Non-pigmented ciliary epithelial cell (primary cell): ENCODE measurements around the gene C10orf53.
"Not testable (repeated sequence)": the region's sequence is repeated elsewhere in the genome, so short reads cannot be mapped to it uniquely, and the experiment has no call there.

ENCODE experiments used
- DNase-seq: peaks from one replicate; pipeline ENCODE4 v3.0.0-alpha.2; 2010; ENCODE audit warnings: low read depth

C10orf53 gene

DNA sequence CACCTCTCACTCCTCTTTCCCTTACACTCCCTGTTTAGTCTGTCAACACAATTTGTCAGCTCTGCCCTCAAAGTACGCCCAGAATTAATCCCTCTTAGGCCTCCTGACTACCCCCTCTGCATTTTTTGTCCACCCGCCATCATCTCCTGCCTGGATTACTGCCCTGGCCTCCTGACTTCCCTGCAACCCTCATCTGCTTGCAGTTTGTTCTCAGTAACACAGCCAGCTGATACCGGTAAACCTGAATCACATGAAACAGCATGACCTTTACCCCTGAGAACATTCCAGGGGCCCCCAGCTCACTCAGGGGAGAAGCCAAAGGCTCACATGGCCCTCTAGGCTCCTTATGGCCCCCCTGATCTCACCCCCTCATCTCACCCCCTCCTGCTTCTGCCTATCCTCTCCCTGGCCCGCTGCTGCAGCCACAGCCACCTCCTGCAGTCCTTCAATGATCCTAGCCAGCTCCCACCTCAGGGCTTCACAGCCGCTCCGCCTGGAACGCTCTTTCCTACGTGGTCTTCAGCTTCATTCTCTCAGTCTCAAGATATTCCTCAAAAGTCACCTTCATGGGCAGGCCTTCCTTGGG, 8.9 kb downstream of the C10orf53 start:
- DNase-seq = no peak

DNA sequence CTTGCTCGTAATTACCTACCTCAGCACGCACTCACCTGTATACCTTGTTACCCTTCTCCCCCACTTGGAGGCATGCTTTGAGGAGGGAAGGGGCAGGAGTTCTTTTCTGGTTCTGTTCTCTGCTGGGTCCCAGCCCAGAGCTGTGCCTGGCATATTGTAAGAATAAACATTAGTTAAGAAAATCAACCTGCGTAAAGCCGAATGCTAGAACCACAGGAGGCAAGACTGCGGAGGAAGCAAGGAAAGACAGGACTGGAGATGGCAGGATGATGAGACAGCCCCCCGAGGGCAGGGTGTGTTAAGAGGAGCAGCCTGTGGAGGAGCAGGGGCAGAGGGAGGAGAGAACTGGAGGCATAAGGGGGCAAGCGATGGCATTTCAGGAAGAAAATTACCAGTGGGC, 9.5 kb downstream of the C10orf53 start:
- DNase-seq = no peak

DNA sequence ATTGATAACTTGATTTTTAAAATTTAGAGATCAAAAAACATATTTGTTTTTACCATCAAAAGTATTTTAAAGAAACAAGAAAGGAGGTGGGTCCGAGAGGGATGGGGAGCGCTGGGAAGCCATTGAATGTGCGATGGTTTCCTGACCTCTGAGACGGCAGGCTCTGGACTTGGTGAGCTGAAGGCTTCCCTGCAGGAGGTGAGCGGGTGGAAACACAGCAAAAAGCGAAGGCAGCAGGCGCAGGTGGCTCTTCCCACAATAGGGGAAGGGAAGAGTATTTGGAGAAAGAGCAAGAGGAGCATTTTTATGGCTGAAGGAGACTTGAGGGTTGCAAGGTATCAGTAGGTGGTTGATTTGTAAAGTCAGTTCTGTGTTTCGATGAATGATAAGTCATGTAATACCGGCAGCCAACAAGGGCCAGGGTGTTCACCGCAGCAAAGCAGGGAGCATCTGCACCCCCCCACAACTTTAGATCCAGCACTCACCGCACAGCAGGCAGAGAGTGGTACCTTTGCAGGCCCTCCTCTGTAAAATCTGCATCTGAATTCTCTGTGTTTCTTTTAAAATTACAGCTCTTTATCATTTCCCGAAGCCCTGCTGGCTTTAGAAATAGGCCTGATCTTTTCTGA, 10.5 kb downstream of the C10orf53 start:
- DNase-seq = no peak

DNA sequence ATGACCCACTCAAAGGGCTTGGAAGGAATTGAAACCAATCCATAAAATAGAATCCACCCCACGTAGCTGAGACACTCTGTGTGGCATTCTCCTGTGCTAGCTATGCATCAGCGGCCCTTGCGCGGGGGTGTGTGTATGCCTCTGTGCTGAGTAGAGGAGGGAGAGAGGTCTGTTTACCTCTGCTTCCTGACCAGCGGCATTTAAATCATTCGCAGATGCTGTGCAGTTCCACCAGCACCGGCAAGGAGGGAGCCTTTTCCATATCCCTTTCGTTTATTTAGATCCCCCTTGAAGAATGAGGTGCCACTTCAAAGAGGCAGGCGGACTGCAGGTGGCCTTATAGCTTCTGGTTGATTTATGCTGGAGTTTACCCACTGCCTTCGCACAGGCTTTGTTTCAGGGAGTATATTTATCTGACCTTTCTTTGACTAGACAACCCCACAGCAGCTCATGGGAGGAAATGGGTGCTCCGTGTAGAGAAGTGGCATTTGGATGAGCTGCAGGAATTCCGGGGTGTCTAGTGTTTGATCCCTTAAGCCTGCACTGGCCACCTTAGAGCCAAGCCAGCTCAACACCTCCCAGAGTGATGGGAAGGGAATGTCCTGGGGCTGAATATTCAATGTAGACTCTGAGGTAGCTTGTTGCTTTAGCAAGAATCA, 11.4 kb downstream of the C10orf53 start:
- DNase-seq = no peak

DNA sequence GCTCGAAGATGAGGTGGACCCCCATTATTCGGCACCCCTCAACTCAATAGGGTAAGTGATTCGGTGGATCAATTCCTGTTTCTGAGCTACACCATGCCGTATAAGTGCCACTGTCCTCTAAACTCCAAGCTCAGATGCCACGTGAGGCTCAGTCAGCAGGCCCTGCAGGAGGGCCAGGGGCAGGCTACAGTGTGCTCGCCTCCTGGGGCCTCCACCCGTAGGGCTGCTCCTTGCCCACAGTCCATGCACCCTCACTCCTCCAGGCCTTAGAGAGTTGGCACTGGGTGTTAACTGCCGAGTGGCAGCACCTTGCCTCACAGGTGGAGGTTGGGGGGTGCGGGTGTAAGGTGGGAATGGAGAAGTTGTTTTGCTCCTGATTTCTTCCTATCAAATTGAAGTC, 12.1 kb downstream of the C10orf53 start:
- DNase-seq = no peak

DNA sequence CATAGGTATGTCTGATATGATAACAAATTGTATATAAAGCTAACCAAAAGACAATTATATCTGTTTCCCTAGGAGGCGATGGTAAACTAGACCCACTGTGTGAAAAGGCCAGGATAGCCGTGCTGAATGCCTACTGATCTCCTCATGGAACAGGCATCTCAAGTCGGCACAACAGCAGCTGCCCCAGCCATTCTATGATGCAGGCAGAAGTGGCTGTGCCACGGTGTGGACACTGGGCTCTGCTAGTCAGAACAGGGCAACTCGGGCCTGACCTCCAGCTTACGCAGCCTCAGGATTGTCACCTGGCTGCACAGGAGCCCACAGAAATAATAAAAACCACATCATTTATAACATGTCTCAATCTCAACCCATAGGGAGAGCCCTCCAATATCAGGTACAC, 15.0 kb downstream of the C10orf53 start:
- DNase-seq = no peak

DNA sequence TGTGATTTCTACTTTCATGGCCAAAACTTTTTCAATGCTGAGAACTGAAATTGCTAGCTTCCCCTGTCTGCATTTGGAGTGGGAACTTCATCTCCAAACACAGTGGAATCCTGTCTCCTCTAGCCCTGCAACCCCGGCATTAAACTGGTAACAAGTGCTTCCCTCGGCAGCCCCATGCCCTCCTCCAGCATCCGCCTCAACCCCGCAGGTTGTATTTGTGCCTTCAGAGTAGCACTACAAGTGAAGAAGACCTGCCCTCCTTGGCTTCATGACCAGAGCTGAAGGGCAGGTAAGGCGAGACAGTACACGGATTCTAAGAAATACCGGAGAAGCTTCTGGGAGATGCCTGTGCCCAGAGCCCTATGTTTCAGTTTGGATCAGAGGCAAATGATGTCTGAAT, 16.9 kb downstream of the C10orf53 start:
- DNase-seq = no peak

DNA sequence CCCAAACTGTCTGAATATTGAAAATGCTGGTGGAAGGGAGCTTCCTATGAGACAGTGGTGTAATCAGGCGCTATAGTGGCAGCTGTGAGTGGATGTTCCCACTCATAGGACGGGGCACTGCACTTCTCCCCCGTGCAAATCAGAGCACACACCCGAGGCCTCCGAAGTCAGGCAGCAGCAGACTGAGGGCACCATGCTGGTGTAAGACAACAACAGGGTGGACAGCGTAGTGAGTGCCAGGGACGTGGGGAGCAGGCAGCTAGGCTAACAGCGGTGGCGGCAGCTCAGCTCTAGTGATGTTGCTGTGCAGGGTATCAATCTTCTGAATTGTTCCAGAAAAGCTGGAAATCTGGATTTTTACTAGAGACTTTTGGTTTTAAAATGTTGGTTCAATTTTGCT, 19.2 kb downstream of the C10orf53 start:
- no peak for DNase-seq

DNA sequence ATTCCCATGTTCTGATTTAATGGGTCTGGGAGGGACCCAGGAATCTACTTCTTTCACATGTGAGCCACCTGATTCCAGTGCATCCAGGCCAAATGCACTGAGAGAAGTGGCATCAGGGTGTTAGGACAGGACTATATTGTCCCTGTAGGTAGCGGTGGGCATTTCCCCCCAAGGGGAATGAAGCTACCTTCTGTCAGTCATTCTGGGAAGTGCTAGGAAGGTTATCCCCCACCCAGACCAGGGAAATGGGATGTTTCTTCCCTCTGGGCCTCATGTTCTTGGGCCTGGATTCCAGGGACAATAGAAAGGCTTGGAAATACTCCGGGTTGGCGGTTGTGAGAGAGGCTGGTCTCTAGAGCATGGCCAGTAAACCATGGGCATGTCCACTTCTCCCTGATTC, 20.8 kb downstream of the C10orf53 start:
- no peak for DNase-seq

DNA sequence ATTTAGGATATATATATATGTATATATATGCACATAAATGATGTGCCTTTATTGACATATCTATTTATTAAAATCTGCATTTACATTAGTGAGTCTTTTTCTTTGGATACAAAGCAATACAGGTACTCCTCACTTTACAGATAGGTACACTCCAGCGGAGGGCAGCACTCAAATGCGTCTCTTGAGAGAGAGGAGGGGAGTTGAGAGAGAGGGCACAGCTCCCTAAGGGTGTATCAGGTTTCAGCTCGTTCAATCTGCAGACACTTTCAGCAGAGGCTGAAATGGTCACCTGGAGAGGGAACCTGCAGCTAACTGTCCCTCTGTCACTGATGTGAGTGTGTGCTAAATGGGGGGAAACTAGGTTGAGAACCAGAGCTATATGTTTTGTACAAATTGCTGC, 21.5 kb downstream of the C10orf53 start:
- DNase-seq = no peak

DNA sequence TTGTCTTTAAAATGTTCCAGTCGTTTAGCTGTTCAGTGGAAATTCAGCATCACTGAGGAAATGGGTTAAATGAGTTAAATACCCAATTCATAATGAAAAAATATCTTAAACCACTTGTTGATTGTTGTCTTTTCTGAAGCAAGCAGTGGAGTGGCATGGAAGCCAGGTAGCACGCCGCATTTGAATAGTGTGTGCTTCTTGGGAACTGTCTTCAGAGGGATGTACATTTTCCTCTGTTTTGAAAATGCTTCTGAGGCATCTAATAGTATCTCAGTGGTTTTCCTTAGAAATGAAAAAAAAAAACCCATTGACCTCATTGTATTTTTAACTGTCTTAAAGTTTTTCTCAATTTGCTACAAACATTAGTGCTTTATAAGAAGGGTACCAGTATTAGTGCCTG, 28.1 kb downstream of the C10orf53 start:
- no peak for DNase-seq

DNA sequence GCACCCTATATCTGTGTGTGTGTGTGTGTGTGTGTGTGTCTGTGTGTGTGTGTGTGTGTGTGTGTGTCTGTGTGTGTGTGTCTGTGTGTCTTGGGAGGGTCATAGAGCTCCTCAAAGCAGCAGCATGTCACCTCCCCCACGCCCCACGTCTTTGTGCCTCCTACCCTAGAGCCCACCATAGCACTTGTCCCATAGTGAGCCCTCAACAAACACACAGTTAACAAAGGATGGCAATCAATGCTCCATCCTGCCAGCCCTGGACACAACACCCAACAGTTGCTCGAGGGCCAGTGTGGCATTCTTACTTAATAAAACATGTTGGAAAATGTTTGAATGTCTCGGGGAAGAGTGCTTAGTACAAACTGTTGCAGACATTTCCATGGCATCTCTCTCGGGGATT, 30.5 kb downstream of the C10orf53 start:
- no peak for DNase-seq

DNA sequence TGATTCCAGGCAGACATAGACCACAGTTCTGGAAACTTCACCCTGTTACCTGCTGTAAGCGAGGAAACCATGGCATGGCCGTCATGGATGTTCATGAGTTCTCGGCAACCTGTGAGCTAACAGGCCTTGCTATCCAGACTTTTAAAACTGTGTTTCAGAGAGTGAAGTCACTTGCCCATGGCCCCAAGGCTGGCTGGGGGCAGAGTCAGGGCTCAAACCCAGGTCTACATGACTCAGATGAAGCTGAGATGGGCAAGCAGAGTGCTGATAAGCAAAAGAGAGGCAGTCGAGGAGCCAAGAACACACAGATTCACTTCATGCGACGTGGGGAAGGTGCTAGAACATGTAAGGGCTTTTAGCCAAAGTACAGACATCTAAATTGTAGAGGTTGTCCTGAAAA, 31.5 kb downstream of the C10orf53 start:
- DNase-seq = no peak

DNA sequence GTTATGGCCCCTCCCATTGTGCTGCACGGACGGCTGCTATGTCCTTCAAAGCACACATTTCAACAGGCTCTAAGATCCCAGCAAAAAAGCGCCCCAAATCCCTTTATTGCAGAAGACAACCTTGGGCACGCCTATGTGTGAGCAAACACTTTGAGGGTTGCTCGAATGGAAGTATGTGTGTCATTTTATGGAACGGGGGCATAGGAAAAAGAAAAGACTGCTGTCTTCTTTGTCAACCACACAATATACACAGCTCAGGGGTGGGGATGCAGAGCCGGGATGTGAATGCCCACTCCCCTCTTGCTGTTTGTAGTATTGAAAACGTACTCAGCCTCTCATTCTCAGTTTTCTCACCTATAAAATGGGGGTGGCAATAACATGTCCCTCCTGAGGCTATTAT, 32.0 kb downstream of the C10orf53 start:
- DNase-seq = no peak

DNA sequence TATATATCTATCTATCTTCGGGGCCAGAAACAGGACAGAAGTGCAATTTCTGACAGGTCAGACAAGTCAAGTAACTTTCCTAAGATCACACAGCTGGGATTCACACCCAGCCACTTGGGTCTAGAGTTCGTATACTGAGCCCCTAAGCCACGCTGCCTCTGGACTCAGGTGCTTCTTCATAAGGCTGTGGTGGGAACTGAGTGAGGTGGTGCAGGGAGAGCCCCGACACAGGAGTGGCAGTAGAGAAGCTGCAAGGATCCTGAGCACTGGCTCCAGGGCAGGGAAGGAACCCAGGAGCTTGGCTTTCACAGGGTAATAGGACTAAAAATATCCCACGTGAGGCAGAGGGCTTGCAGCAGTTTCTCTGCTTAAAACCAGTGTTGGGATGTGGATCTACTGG, 33.8 kb downstream of the C10orf53 start:
- DNase-seq = no peak

DNA sequence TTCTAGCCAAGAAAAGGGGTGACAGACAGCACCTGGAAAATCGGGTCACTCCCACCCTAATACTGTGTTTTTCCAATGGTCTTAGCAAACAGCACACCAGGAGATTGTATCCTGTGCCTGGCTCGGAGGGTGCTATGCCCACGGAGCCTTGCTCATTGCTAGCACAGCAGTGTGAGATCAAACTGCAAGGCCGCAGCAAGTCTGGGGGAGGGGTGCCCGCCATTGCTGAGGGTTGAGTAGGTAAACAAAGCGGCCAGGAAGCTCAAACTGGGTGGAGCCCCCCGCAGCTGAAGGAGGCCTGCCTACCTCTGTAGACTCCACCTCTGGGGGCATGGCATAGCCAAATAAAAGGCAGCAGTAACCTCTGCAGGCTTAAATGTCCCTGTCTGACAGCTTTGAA, 35.7 kb downstream of the C10orf53 start:
- not testable (repeated sequence) for DNase-seq

DNA sequence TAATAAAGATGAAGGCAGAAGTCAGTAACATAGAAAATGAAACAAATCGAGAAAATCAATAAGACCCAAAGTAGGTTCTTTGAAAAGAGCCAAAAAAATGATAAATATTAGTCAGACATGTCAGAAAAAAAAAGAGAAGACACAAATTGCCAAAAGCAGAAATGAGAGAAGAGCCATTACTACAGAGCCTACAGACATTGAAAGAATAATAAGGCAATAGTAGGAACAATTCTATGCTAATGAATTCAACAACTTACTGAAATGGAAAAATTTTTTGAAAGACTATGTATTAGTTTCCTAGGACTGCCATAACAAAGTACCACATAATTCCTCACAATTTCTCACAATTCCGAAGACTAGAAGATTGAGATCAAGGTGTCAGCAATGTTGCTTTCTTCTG, 47.1 kb downstream of the C10orf53 start:
- no peak for DNase-seq

DNA sequence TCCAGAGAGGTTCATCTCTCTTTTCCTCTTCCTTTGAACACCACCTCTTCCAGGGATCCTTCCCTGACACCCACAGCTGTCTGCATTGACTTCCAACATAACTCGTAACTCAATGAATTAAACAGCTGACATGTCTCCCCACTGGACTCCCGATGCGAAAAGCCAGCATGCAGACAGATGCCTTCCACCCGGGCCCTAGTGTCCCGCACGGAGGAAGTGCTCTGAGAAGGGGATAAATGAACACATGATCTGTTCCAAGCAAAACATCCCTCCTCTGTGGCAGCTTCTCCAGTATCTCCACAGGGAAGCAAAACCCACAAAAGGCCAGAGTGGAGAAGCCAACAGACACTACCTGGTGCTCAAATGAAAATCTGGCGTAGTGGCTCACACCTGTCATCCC, 54.4 kb downstream of the C10orf53 start:
- DNase-seq = no peak

DNA sequence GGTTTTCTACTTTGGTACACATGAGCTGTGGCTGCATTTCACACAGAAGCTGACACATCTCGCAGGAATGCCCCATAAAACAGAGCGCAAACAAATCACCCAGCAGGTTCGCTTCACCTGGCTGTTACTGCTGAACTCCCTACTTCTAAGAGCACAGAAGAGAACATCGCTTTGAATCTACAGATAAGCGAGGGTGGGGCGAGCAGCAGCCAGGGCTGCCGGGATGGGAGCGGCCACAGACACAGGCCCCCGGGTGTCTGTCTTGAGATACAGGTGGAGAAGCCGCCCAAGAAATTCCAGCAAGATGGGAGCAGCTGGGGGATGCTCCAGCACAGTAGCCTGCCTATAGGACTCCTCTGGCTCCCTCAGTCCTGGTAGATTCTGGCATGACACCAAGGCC, 55.2 kb downstream of the C10orf53 start:
- DNase-seq = no peak

DNA sequence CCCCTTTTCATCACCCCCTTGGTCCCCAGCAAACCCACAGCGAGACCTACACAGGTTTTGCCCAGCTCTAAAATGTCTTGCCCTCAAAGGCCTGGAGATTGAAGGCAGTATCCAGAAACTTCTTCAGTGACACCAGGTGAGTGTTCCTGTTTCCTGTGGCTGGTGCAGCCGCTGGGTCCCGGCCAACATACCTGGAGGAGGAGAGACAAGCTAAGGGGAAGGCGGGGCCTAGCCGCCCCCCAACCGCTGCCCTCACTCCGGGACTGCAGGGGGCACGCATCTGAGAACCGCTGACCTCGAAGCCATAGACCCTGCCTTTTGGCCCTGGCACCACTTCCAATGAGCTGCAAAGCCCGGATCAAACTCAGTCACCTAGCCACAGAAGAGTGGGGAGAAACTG, 55.7 kb downstream of the C10orf53 start:
- no peak for DNase-seq

DNA sequence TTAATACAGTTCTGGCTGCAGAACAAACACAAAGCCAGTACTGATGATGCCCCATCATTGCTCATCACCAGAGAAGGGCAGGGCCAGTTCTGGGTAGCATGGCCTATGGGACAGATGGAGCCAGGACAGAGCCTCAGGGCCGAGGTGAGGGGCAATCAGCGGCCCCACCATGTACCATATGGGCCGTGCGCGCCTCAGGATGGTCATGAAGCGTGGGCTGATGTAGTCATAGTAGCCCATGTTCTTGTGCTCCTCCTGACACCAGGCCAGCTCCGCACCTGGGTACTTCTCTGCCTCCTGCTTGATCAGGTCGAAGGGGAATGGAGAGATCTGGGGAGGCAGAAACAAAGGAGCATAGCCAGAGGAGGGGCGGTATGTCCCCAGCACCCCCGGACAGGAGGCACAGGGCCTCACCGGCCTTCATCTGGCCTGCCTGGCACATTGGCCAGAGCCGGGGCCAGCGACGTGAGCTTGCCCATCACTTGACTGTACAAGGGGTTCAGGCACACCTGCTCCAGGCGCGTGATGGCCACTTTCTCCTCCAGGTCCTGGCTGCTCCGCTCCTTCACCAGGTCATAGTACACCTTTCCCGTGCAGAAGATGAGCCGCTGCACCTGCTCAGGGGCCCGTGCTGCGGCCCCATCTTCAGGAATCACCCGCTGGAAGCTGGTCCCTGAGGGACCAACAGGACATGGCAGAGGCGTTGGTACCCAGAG, 56.6 kb downstream of the C10orf53 start:
- no peak for DNase-seq

DNA sequence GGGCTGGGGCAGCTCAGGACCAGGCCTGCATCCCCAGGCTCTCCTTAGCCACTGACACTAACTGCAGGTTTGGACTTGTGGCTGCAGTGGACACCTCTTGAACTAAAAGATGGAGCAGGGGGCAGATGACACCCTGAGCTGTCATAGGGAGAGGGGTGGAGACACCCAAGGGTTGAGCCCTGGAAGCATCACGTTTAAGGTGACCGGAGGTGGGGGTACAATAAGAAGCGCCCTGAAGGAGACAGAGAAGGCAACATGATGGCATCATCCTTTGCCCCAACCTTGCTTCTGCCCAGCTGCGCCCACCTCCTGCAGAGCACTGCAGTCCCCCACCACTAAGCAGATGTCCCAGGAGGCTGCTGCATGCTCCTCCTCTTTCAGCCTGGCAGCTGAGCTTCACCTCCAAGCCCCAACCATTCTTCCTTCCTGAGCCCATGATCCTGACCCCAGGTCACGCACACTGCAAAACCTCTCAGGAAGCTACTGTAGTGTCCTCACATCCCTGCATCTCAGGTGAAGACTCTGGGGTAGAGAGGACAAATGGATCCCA, 57.2 kb downstream of the C10orf53 start:
- DNase-seq = no peak
